Activated B cell treated with CpG ODN at 0.5 μM for 24 hours (primary cell): ENCODE results near the gene SPRY2. TPM values are rescaled to one million over a fixed set of nuclear protein-coding genes. Genes with fewer than 3 reads are reported as not detected.

ENCODE experiments used
- ATAC-seq: fragments of 200-7000 bp; cut with Tn5 transposase; one replicate; pipeline ENCODE4 v1.10.0; 2021; ENCODE audit warnings: low read depth, mild to moderate bottlenecking, moderate library complexity
- CTCF ChIA-PET: fragments of 350-600 bp; sonication (Branson Sonifier 250); formaldehyde crosslinking; loops from one replicate; lab custom pipeline; 2021; ENCODE audit warnings: antibody characterized with exemption; lab: Charles Lee
- POLR2A ChIA-PET: fragments of 350-600 bp; sonication (Branson Sonifier 250); formaldehyde crosslinking; loops from one replicate; lab custom pipeline; 2021; ENCODE audit warnings: antibody characterized with exemption; lab: Charles Lee
- DNase-seq: peaks from one replicate; pipeline ENCODE4 v3.0.0; 2022
- H3K27ac Mint-ChIP-seq: one replicate; pipeline ENCODE4 v1.8.0; 2020; ENCODE audit warnings: mixed read lengths
- H3K27me3 Mint-ChIP-seq: one replicate; pipeline ENCODE4 v1.8.0; 2021; ENCODE audit warnings: mixed read lengths
- H3K36me3 Mint-ChIP-seq: one replicate; pipeline ENCODE4 v1.8.0; 2021; ENCODE audit warnings: low read depth, mixed read lengths
- H3K4me1 Mint-ChIP-seq: one replicate; pipeline ENCODE4 v1.8.0; 2021; ENCODE audit warnings: mixed read lengths
- H3K4me3 Mint-ChIP-seq: one replicate; pipeline ENCODE4 v1.8.0; 2020; ENCODE audit warnings: mild to moderate bottlenecking, mixed read lengths
- H3K9me3 Mint-ChIP-seq: one replicate; pipeline ENCODE4 v1.8.0; 2020; ENCODE audit warnings: mixed read lengths
- CTCF ChIP-seq: fragments of 200-600 bp; IDR thresholded peaks from one replicate; pipeline ENCODE4 v1.8.0; 2022; ENCODE audit warnings: antibody characterized with exemption, mild to moderate bottlenecking
- intact Hi-C: fragments of 100-400 bp; cut with micrococcal nuclease; formaldehyde crosslinking; loops from one replicate; pipeline ENCODE4 v1.15.1; 2024
- total RNA-seq: library from RNA; stranded (reverse); gene quantifications from 2 replicates; pipeline ENCODE4 v1.2.3, GENCODE V29; 2022

SPRY2 gene
- total RNA-seq, 1 donor from 2014 or later = 1.00 TPM

DNA sequence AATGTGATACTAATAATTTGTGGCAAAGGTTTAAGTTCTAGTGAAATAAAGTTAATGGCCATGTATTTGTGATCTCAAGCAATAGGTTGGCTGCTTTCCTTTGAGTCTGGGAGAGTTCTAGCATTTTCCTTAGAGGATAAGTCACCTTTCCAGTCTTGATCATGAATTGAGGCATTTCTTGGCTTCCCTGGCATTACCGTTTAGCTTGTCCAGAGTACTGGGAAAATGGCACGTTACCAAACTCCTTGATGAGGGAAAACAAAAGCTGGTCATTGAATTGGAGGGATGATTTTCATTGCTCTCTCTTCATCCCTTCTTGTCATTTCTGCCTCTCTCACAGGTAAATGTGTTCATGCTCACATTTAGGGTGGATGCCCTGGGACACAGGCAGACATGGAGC, 34.0 kb upstream of the SPRY2 start:
- Mint-ChIP-seq H3K27me3 (no peaks in the 10 kb centered on the region), H3K27ac (no peak overlapping the region), H3K9me3 (no peaks in the 10 kb centered on the region), H3K4me3 (no peak overlapping the region), H3K36me3 (no peaks in the 10 kb centered on the region), H3K4me1 (no peaks in the 10 kb centered on the region)
- ATAC-seq (no peak), DNase-seq (no peak)
- POLR2A ChIA-PET = no interaction called here
- TF ChIP-seq CTCF = no peak
- CTCF ChIA-PET = no interaction called here
- intact Hi-C loops = no loop called here

- H3K4me1 Mint-ChIP-seq = no peaks in the 10 kb centered on the region
- CTCF ChIA-PET = no interaction called here
- TF ChIP-seq CTCF = no peak
- no peak for DNase-seq
- POLR2A ChIA-PET = no interaction called here
- no peaks in the 10 kb centered on the region for H3K27me3 Mint-ChIP-seq
- ATAC-seq = no peak
- H3K9me3 Mint-ChIP-seq = no peaks in the 10 kb centered on the region
- H3K36me3 Mint-ChIP-seq = no peaks in the 10 kb centered on the region
- no peak overlapping the region for H3K4me3 Mint-ChIP-seq
- intact Hi-C loops = no loop called here
- H3K27ac Mint-ChIP-seq = no peak overlapping the region
Observed at GRCh38 chr13:80374444-80374843, 33.5 kb upstream of the SPRY2 start.

- CTCF ChIA-PET = no interaction called here
- Mint-ChIP-seq H3K9me3 (no peaks in the 10 kb centered on the region), H3K36me3 (no peaks in the 10 kb centered on the region), H3K27me3 (no peaks in the 10 kb centered on the region), H3K4me1 (no peaks in the 10 kb centered on the region), H3K4me3 (no peak overlapping the region), H3K27ac (no peak overlapping the region)
- intact Hi-C loops = no loop called here
- ATAC-seq (no peak), DNase-seq (no peak)
- POLR2A ChIA-PET = no interaction called here
- TF ChIP-seq CTCF = no peak
Observed at GRCh38 chr13:80371840-80372509, 31.0 kb upstream of the SPRY2 start.

DNA sequence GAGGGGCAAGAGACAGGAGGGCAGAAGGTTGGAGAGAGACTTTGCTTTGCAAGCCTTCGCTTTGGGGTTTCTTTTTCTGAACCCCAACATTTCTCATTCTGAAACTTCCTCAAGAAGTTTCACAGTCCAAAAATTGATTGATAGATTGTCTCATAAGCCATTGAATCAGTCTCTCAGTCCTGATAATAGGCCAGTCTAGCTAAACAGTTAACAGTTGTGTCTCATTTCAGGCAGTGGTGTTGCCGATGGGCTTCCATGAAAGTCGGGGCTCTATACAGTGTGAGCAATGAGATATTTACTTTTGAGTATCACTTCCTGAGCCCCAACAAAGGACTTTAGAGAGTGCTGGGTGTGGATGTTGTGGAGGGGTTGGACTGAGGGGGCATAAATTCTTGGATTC, 26.5 kb upstream of the SPRY2 start:
- CTCF ChIA-PET = no interaction called here
- intact Hi-C loops = no loop called here

More for the DNA sequence above, 26.5 kb upstream of the SPRY2 start:
- Mint-ChIP-seq H3K4me1 (no peaks in the 10 kb centered on the region), H3K27me3 (no peaks in the 10 kb centered on the region), H3K36me3 (no peaks in the 10 kb centered on the region), H3K4me3 (no peak overlapping the region), H3K27ac (no peak overlapping the region), H3K9me3 (no peaks in the 10 kb centered on the region)
- no peak for TF ChIP-seq CTCF
- ATAC-seq (no peak), DNase-seq (no peak)
- POLR2A ChIA-PET = no interaction called here
